ENCODE results near the gene C1GALT1C1L. TPM values are rescaled to one million over a fixed set of nuclear protein-coding genes. Genes with fewer than 3 reads are reported as not detected.

The C1GALT1C1L gene
- total RNA-seq, 1 experiment from 2014 or later, result not detected

DNA sequence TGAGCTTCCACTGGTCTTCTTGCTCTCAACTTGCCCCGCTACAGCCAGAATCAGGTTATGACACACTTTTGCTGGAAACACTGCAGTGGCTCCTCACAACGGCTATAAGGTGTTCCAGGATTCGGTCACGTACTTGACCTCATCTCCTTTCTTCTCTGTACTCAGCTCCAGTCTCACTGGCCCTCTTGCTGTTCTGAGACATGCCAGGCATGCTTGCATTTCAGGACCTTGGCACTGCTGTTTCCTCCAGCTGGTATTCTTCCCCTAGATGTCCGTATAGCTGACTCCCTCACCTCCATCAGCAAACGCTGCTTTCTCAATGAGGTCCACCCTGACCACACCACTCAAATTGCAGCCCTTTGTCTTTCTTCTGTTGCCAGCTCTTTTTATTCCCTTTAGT is 31.9 kb upstream of the C1GALT1C1L start:
- Histone ChIP-seq H2BK15ac (ENCODE audit: low read depth, low read length) (no peak overlapping the region), H3K27ac (ENCODE audit: insufficient read length, low read depth, low read length) (no peak overlapping the region), H3K79me2 (ENCODE audit: insufficient read depth, low read length) (no peaks in the 10 kb centered on the region), H3K14ac (ENCODE audit: insufficient read depth, low read length) (no peak overlapping the region), H4K20me1 (ENCODE audit: control insufficient read depth, insufficient read depth, insufficient read length) (no peaks in the 10 kb centered on the region), H2AFZ (ENCODE audit: low read length) (no peak overlapping the region), H4K8ac (replicated peaks; ENCODE audit: insufficient read length, low read depth, low read length) (no peak overlapping the region), H2BK5ac (ENCODE audit: insufficient read length, low read length) (no peak overlapping the region), H3K27me3 (ENCODE audit: insufficient read depth, low read length) (no peaks in the 10 kb centered on the region), H3K4me2 (ENCODE audit: insufficient read depth, insufficient read length, low read length) (no peak overlapping the region), H4K91ac (ENCODE audit: insufficient read length, low read depth, low read length) (no peak overlapping the region), H3K23me2 (ENCODE audit: insufficient read length, low read depth, low read length, poor library complexity, severe bottlenecking) (no peaks in the 10 kb centered on the region), H2AK5ac (ENCODE audit: insufficient read length, low read length) (no peak overlapping the region), H3K4ac (ENCODE audit: low read depth, low read length) (no peak overlapping the region), H4K5ac (ENCODE audit: insufficient read length, low read depth, low read length) (no peak overlapping the region), H3K18ac (ENCODE audit: insufficient read length, low read depth, low read length) (no peak overlapping the region), H3K79me1 (ENCODE audit: insufficient read depth, low read depth, low read length, poor library complexity, severe bottlenecking) (no peaks in the 10 kb centered on the region), H3K9ac (ENCODE audit: extremely low read depth, insufficient read length, low read length) (no peak overlapping the region), H3K4me1 (ENCODE audit: insufficient read depth, low read length) (no peaks in the 10 kb centered on the region), H2BK20ac (ENCODE audit: low read depth, low read length, poor library complexity, severe bottlenecking) (no peak overlapping the region), H3K23ac (ENCODE audit: insufficient read length, low read depth, low read length) (no peak overlapping the region), H2BK120ac (ENCODE audit: low read depth, low read length, poor library complexity, severe bottlenecking) (no peak overlapping the region), H3K56ac (ENCODE audit: insufficient read length, low read depth, low read length) (no peak overlapping the region), H3T11ph (ENCODE audit: low read length) (no peak overlapping the region), H3K9me3 (ENCODE audit: control insufficient read depth, low read depth, low read length) (no peaks in the 10 kb centered on the region), H2BK12ac (ENCODE audit: insufficient read length, low read depth, low read length) (no peak overlapping the region)
- no peak for DNase-seq
- peak overlapping the region in 1 of 3 experiments; percentile 1; a peak in 2 of 7 replicates for H3K27ac Mint-ChIP-seq
- WGBS (ENCODE audit: extremely low coverage, insufficient read length, low lambda C conversion rate), result no CpG with 5 or more reads among the region's 6 CpGs
- no peaks in the 10 kb centered on the region for H3K9me3 Mint-ChIP-seq
- no peaks in the 10 kb centered on the region for H3K36me3 Mint-ChIP-seq (ENCODE audit: insufficient read depth in 1 of 3, low read depth in 3 of 3)
- H3K4me3 Mint-ChIP-seq, result no peak overlapping the region
- H3K4me1 Mint-ChIP-seq, result 0 out of 4 replicates have a peak, but pooled peaks cover 0 to 2% of the 10 kb centered on the region in 2 experiments
- TF ChIP-seq, protein P1, sequence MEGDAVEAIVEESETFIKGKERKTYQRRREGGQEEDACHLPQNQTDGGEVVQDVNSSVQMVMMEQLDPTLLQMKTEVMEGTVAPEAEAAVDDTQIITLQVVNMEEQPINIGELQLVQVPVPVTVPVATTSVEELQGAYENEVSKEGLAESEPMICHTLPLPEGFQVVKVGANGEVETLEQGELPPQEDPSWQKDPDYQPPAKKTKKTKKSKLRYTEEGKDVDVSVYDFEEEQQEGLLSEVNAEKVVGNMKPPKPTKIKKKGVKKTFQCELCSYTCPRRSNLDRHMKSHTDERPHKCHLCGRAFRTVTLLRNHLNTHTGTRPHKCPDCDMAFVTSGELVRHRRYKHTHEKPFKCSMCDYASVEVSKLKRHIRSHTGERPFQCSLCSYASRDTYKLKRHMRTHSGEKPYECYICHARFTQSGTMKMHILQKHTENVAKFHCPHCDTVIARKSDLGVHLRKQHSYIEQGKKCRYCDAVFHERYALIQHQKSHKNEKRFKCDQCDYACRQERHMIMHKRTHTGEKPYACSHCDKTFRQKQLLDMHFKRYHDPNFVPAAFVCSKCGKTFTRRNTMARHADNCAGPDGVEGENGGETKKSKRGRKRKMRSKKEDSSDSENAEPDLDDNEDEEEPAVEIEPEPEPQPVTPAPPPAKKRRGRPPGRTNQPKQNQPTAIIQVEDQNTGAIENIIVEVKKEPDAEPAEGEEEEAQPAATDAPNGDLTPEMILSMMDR (conservative IDR thresholded peaks at IDR 0.05), result no peak
- no peaks in the 10 kb centered on the region for H3K27me3 Mint-ChIP-seq (ENCODE audit: low read depth)
